Mesendoderm (in vitro differentiated cells): ENCODE data around the gene DSC2.

Source experiments
- DNase-seq: peaks from one replicate; pipeline ENCODE4 v3.0.0; 2013
- H2AK5ac ChIP-seq: 2 replicates; pipeline ENCODE4 v1.6.1; 2013; ENCODE audit warnings: low read length, inconsistent platforms
- H2BK120ac ChIP-seq: 2 replicates; pipeline ENCODE4 v1.6.1; 2013; ENCODE audit warnings: low read depth, mild to moderate bottlenecking, low read length, moderate library complexity, mixed read lengths
- H2BK15ac ChIP-seq: replicated peaks from 2 replicates; pipeline ENCODE4 v1.6.1; 2013; ENCODE audit warnings: low read depth, mild to moderate bottlenecking, moderate library complexity
- H2BK5ac ChIP-seq: 2 replicates; pipeline ENCODE4 v1.6.1; 2013; ENCODE audit warnings: low read length, inconsistent platforms
- H3K18ac ChIP-seq: 2 replicates; pipeline ENCODE4 v1.6.1; 2013; ENCODE audit warnings: mild to moderate bottlenecking, low read length, mixed read lengths
- H3K23ac ChIP-seq: one replicate; pipeline ENCODE4 v1.6.1; 2013; ENCODE audit warnings: low read length
- H3K27ac ChIP-seq: 2 replicates; pipeline ENCODE4 v1.5.1; 2013; ENCODE audit warnings: low read depth, mild to moderate bottlenecking, inconsistent platforms, low read length, moderate library complexity
- H3K27me3 ChIP-seq: 2 replicates; pipeline ENCODE4 v1.6.1; 2013; ENCODE audit warnings: low read length, control low read depth, mild to moderate bottlenecking, inconsistent platforms; ENCODE audit not compliant: insufficient read depth, poor library complexity
- H3K36me3 ChIP-seq: 2 replicates; pipeline ENCODE4 v1.6.1; 2013; ENCODE audit warnings: low read length, inconsistent platforms; ENCODE audit not compliant: control insufficient read depth, insufficient read depth
- H3K4ac ChIP-seq: one replicate; pipeline ENCODE4 v1.6.1; 2013; ENCODE audit warnings: low read depth, mild to moderate bottlenecking, low read length, moderate library complexity
- H3K4me1 ChIP-seq: 2 replicates; pipeline ENCODE4 v1.6.1; 2013; ENCODE audit warnings: low read depth, low read length, inconsistent platforms; ENCODE audit not compliant: control insufficient read depth
- H3K4me2 ChIP-seq: 2 replicates; pipeline ENCODE4 v1.6.1; 2013; ENCODE audit warnings: low read length
- H3K4me3 ChIP-seq: 2 replicates; pipeline ENCODE4 v1.5.1; 2013; ENCODE audit warnings: mild to moderate bottlenecking, low read length
- H3K56ac ChIP-seq: one replicate; pipeline ENCODE4 v1.6.1; 2013; ENCODE audit warnings: low read length
- H3K79me1 ChIP-seq: 2 replicates; pipeline ENCODE4 v1.6.1; 2013; ENCODE audit warnings: low read length, inconsistent platforms
- H3K79me2 ChIP-seq: 2 replicates; pipeline ENCODE4 v1.6.1; 2013; ENCODE audit warnings: mild to moderate bottlenecking, low read length; ENCODE audit not compliant: control insufficient read depth, insufficient read depth
- H3K9ac ChIP-seq: 2 replicates; pipeline ENCODE4 v1.6.1; 2013; ENCODE audit warnings: low read length, inconsistent platforms
- H4K5ac ChIP-seq: one replicate; pipeline ENCODE4 v1.6.1; 2013; ENCODE audit warnings: low read length
- H4K8ac ChIP-seq: one replicate; pipeline ENCODE4 v1.6.1; 2013; ENCODE audit warnings: low read depth, mild to moderate bottlenecking, control low read depth, low read length, moderate library complexity
- WGBS: extraction: QIAGEN DNeasy Blood & Tissue Kit; methylation state at CpG from one replicate; pipeline ENCODE4 v1.1.7; 2013; ENCODE audit warnings: low lambda C conversion rate, missing lambda C conversion rate; ENCODE audit not compliant: insufficient coverage; ENCODE audit errors: extremely low coverage; 5-methylcytosine and 5-hydroxymethylcytosine counted together

DSC2 gene

GRCh38 chr18:31101183-31102024 is 817 bp downstream of the DSC2 start:
- Histone ChIP-seq H3K23ac (peak overlapping the region; percentile 89), H3K27ac (peak overlapping the region; percentile 99), H4K8ac (peak overlapping the region; percentile 58), H3K4ac (peak overlapping the region; percentile 95), H2BK120ac (peak overlapping the region; percentile 47), H3K36me3 (no peaks in the 10 kb centered on the region), H4K5ac (no peak overlapping the region), H3K79me2 (peaks cover 21% of the 10 kb centered on the region), H3K4me3 (peak overlapping the region; percentile 83), H2AK5ac (no peak overlapping the region), H3K9ac (peak overlapping the region; percentile 92), H2BK15ac (no peak overlapping the region), H2BK5ac (peak overlapping the region; percentile 90), H3K4me1 (peaks cover 7% of the 10 kb centered on the region), H3K27me3 (no peaks in the 10 kb centered on the region), H3K79me1 (peaks cover 6% of the 10 kb centered on the region), H3K4me2 (peak overlapping the region; percentile 46), H3K56ac (peak overlapping the region; percentile 97), H3K18ac (peak overlapping the region; percentile 97)
- DNase-seq, result peak; percentile 89
- no CpG with 5 or more reads among the region's 72 CpGs for WGBS

DNA sequence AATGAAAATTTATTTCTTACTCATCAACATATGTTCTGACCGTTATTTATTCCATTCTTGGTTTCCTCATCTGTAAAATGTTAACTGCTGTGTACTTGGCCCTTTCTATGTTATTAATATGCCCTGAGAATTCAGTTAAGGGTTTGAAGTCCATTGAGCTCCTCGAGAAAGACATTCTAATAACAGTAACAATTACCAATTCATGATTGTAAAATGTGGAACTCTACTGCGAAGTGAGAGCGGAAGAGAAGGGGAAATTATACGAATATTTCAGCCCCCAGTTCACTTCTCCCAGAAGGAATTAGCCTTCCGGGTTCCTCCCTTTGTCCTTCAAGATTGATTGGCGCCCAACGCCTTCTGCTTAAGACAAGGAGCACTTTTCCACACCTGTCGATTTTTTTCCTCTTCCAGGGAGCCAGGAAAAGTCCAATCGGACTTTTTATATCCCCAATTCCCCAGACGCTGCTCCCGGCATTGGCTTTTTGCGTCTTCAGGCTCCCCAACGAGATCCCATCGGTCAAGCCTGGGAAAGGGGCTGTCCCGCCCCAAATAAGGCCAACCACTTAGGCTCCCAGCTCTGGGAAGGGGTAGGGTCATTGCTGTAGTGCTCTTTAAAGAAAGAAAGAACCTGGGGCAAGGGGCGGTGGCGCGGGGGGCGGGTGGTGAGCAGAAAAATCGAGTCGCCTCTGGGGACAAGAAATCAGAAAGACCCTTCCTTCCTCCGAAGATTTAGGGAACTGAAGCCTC is 1.6 kb downstream of the DSC2 start:
- no peak overlapping the region for H2AK5ac ChIP-seq
- H2BK5ac ChIP-seq, result no peak overlapping the region
- H2BK15ac ChIP-seq, result no peak overlapping the region
- H3K36me3 ChIP-seq, result no peaks in the 10 kb centered on the region
- peak overlapping the region; percentile 92 for H3K9ac ChIP-seq
- H3K4me3 ChIP-seq, result peak overlapping the region; percentile 73
- peak overlapping the region; percentile 97 for H3K18ac ChIP-seq
- DNase-seq, result peak; percentile 93
- peaks cover 8% of the 10 kb centered on the region for H3K79me1 ChIP-seq
- H3K23ac ChIP-seq, result no peak overlapping the region
- peak overlapping the region; percentile 86 for H4K8ac ChIP-seq
- no peaks in the 10 kb centered on the region for H3K27me3 ChIP-seq
- peak overlapping the region; percentile 54 for H2BK120ac ChIP-seq
- H3K79me2 ChIP-seq, result peaks cover 24% of the 10 kb centered on the region
- peaks cover 7% of the 10 kb centered on the region for H3K4me1 ChIP-seq
- H3K27ac ChIP-seq, result peak overlapping the region; percentile 99
- no CpG with 5 or more reads among the region's 23 CpGs for WGBS
- H4K5ac ChIP-seq, result no peak overlapping the region
- H3K4ac ChIP-seq, result peak overlapping the region; percentile 95
- peak overlapping the region; percentile 38 for H3K4me2 ChIP-seq
- H3K56ac ChIP-seq, result peak overlapping the region; percentile 97

DNA sequence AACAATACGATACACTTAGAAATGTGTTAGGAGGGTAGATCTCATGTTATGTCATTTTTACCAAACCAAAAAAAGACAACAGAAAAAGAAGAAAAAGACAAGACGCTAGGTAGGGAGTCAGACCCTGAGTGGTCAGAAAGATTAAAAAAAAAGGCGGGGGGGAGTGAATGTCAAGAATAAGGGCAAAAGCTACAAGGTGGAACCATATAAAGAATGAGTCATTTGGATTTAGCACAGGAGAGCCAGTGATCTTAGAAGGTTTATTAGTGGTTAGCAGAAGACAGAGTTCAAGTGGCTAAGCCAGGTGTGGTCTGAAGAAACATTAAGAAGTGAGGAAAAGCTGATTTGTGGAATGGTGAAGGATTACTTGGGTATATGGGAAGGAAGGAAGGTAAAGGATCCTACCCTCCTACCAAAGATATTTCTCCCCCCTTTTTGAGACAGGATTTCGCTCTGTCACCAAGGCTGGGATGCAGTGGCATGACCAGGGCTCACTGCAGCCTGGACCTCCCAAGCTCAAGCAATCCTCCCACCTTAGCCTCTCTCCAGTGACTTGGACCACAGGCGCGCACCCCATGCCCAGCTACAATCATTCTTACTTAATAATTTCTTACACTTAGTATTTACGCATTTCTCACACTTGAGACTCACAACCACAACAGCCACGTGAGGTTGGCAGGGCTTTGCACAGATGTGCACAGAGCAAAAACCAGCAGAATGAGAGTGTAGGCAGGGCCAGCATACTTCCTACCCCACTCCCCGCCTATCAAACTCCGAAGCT is 2.6 kb downstream of the DSC2 start:
- Histone ChIP-seq H3K4me1 (peaks cover 7% of the 10 kb centered on the region), H3K18ac (peak overlapping the region; percentile 46), H2BK15ac (no peak overlapping the region), H3K36me3 (no peaks in the 10 kb centered on the region), H3K56ac (peak overlapping the region; percentile 46), H3K79me1 (peaks cover 10% of the 10 kb centered on the region), H2AK5ac (peak overlapping the region; percentile 24), H4K8ac (no peak overlapping the region), H3K4ac (peak overlapping the region; percentile 59), H3K4me3 (no peak overlapping the region), H2BK5ac (no peak overlapping the region), H3K4me2 (peak overlapping the region; percentile 38), H3K79me2 (peaks cover 29% of the 10 kb centered on the region), H3K27ac (no peak overlapping the region), H3K23ac (no peak overlapping the region), H2BK120ac (no peak overlapping the region), H3K9ac (peak overlapping the region; percentile 92), H4K5ac (no peak overlapping the region), H3K27me3 (no peaks in the 10 kb centered on the region)
- WGBS, result no CpG with 5 or more reads among the region's 10 CpGs
- peak; percentile 2 for DNase-seq

DNA sequence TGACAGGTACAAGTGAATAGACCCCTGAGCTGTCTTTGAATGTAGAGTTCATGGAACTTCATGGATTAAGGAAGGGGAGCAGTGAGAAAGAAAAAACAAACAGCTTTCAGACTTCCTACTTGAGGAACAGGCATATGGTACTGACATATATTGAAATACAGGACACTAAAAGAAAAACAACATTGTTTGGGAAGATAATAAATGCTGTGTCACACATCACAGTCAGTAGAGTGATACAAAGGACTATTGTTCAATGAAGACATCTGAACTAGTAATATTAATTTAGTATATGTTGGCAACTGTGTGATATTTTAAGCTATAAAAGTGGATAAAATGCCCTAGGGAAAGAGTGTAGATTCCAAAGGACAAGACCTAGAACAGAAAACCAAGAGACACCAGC is 3.3 kb downstream of the DSC2 start:
- Histone ChIP-seq H3K79me2 (peaks cover 30% of the 10 kb centered on the region), H3K4me1 (peaks cover 7% of the 10 kb centered on the region), H4K8ac (no peak overlapping the region), H3K56ac (no peak overlapping the region), H2BK15ac (no peak overlapping the region), H3K9ac (no peak overlapping the region), H3K23ac (no peak overlapping the region), H2AK5ac (no peak overlapping the region), H2BK120ac (no peak overlapping the region), H3K18ac (no peak overlapping the region), H2BK5ac (no peak overlapping the region), H4K5ac (no peak overlapping the region), H3K4me3 (no peak overlapping the region), H3K27me3 (no peaks in the 10 kb centered on the region), H3K79me1 (peaks cover 10% of the 10 kb centered on the region), H3K36me3 (no peaks in the 10 kb centered on the region), H3K27ac (no peak overlapping the region), H3K4me2 (no peak overlapping the region), H3K4ac (no peak overlapping the region)
- no peak for DNase-seq

GRCh38 chr18:31097666-31098065 is 4.6 kb downstream of the DSC2 start:
- no peak overlapping the region for H3K4ac ChIP-seq
- no peak overlapping the region for H3K18ac ChIP-seq
- H3K4me1 ChIP-seq, result peaks cover 5% of the 10 kb centered on the region
- H3K27me3 ChIP-seq, result no peaks in the 10 kb centered on the region
- no peak overlapping the region for H2BK120ac ChIP-seq
- no peak overlapping the region for H3K23ac ChIP-seq
- no peak overlapping the region for H2BK5ac ChIP-seq
- no peak overlapping the region for H3K56ac ChIP-seq
- no peak overlapping the region for H2AK5ac ChIP-seq
- H3K36me3 ChIP-seq, result peaks cover 2% of the 10 kb centered on the region
- peaks cover 12% of the 10 kb centered on the region for H3K79me1 ChIP-seq
- no peak overlapping the region for H2BK15ac ChIP-seq
- no peak overlapping the region for H4K5ac ChIP-seq
- no peak for DNase-seq
- no peak overlapping the region for H3K4me2 ChIP-seq
- no peak overlapping the region for H4K8ac ChIP-seq
- no CpG with 5 or more reads among the region's 3 CpGs for WGBS
- H3K9ac ChIP-seq, result no peak overlapping the region
- H3K79me2 ChIP-seq, result peaks cover 33% of the 10 kb centered on the region
- no peak overlapping the region for H3K27ac ChIP-seq
- H3K4me3 ChIP-seq, result no peak overlapping the region
